ENCODE measurements around the gene LIN7B. TPM values are rescaled to one million over a fixed set of nuclear protein-coding genes. Genes with fewer than 3 reads are reported as not detected.
"Not testable (repeated sequence)": the region's sequence is repeated elsewhere in the genome, so short reads cannot be mapped to it uniquely, and the experiment has no call there.

The LIN7B gene
- total RNA-seq, 1 donor from 2014 or later = 7.8 TPM

- H3K4me3 Mint-ChIP-seq = peak overlapping the region; percentile 71
- peak; percentile 64 for DNase-seq (ENCODE audit: low spot score)
- H3K27ac Mint-ChIP-seq = peak overlapping the region; percentile 74
- peaks cover 49% of the 10 kb centered on the region for H3K4me1 Mint-ChIP-seq (ENCODE audit: low read depth)
- peaks cover 42% of the 10 kb centered on the region for H3K27me3 Mint-ChIP-seq (ENCODE audit: insufficient read depth)
- H3K9me3 Mint-ChIP-seq = no peaks in the 10 kb centered on the region
- intact Hi-C loops (cut with micrococcal nuclease) = loop anchor here (1.0 to 5.0 kb wide), 5 partner anchors 12 to 153 kb away; partner anchors contain the start of genes GYS1 and RUVBL2
- H3K36me3 Mint-ChIP-seq (ENCODE audit: low read depth) = peaks cover 3% of the 10 kb centered on the region
These were observed 31.6 kb downstream of the LIN7B start for GRCh38 chr19:49145573-49146407.

DNA sequence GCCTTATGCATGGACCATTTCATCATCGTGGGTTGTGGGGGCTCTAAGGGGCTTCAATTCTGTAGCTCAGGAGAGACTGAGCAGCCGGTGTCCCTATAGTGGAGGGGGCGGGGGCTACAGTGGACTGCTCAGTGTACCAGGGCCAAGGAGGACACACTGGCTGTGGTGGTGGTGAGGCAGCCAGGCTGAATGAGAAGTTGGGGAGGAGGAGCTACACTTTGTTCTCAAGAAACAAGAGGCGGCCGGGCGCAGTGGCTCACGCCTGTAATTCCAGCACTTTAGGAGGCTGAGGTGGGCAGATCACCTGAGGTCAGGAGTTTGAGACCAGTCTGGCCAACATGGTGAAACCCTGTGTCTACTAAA, 32.2 kb downstream of the LIN7B start:
- H3K27me3 Mint-ChIP-seq (ENCODE audit: insufficient read depth) = peaks cover 44% of the 10 kb centered on the region
- H3K9me3 Mint-ChIP-seq; DNase-seq (ENCODE audit: low spot score); H3K27ac Mint-ChIP-seq; H3K36me3 Mint-ChIP-seq (ENCODE audit: low read depth): not testable (repeated sequence)
- H3K4me3 Mint-ChIP-seq = peak overlapping the region; percentile 71
- intact Hi-C loops (cut with micrococcal nuclease) = loop anchor here (1.0 to 5.0 kb wide), 4 partner anchors 13 to 154 kb away; partner anchors contain the start of genes GYS1 and RUVBL2
- peaks cover 49% of the 10 kb centered on the region for H3K4me1 Mint-ChIP-seq (ENCODE audit: low read depth)

GRCh38 chr19:49148044-49148682, 34.0 kb downstream of the LIN7B start:
- intact Hi-C loops (cut with micrococcal nuclease) = loop anchor here (5.0 kb wide), 2 partner anchors 49 to 156 kb away; partner anchors contain the start of genes GYS1 and RUVBL2
- no peak overlapping the region for H3K27ac Mint-ChIP-seq
- peaks cover 51% of the 10 kb centered on the region for H3K27me3 Mint-ChIP-seq (ENCODE audit: insufficient read depth)
- H3K9me3 Mint-ChIP-seq = no peaks in the 10 kb centered on the region
- peaks cover 37% of the 10 kb centered on the region for H3K4me1 Mint-ChIP-seq (ENCODE audit: low read depth)
- no peak for DNase-seq (ENCODE audit: low spot score)
- H3K4me3 Mint-ChIP-seq = peak overlapping the region; percentile 69
- H3K36me3 Mint-ChIP-seq (ENCODE audit: low read depth) = no peaks in the 10 kb centered on the region

DNA sequence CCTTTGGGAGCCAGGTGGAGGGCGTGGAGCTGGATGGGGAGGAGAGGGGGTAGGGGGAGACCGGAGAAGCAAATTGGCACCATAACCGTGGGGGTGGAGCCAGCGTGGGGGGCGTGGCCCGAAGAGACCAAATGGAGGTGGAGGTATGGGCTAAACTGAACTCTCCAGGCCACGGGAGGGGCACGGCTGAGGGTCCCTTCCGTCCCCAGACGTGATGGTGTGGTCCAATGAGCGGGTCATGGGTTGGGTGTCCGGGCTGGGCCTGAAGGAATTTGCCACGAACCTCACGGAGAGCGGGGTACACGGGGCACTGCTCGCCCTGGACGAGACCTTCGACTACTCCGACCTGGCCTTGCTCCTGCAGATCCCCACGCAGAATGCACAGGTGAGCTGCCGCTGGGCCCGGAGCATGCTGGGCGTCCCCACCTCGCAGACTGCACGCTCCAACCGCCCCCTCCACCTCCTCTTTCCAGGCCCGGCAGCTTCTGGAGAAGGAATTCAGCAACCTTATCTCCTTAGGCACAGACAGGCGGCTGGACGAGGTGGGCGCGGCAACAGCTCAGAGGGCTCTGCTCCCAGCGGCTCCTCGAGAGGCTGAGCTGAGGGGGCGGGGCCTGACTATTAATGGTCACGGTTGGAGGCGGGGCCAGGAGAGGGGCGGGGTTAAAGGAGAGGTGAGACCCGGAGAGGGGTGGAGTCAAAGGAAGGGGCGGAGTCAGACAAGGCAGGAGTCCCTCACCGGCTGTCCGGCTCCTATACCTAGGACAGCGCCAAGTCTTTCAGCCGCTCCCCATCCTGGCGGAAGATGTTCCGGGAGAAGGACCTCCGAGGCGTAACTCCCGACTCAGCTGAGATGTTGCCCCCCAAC, 34.8 kb downstream of the LIN7B start:
- Mint-ChIP-seq H3K27me3 (ENCODE audit: insufficient read depth) (peaks cover 59% of the 10 kb centered on the region), H3K4me1 (ENCODE audit: low read depth) (peaks cover 35% of the 10 kb centered on the region), H3K27ac (no peak overlapping the region), H3K36me3 (ENCODE audit: low read depth) (no peaks in the 10 kb centered on the region), H3K9me3 (no peaks in the 10 kb centered on the region), H3K4me3 (peak overlapping the region; percentile 78)
- intact Hi-C loops (cut with micrococcal nuclease) = loop anchor here (1.0 to 5.0 kb wide), 3 partner anchors 21 to 157 kb away; partner anchors contain the start of genes GYS1 and RUVBL2
- peak; percentile 70 for DNase-seq (ENCODE audit: low spot score)

GRCh38 chr19:49149652-49150105, 35.5 kb downstream of the LIN7B start:
- no peaks in the 10 kb centered on the region for H3K36me3 Mint-ChIP-seq (ENCODE audit: low read depth)
- peaks cover 62% of the 10 kb centered on the region for H3K27me3 Mint-ChIP-seq (ENCODE audit: insufficient read depth)
- intact Hi-C loops (cut with micrococcal nuclease) = loop anchor here (1.0 to 5.0 kb wide), 4 partner anchors 21 to 157 kb away; partner anchors contain the start of genes C19orf73, GYS1, PPFIA3 and RUVBL2
- H3K27ac Mint-ChIP-seq = no peak overlapping the region
- H3K9me3 Mint-ChIP-seq = no peaks in the 10 kb centered on the region
- peaks cover 35% of the 10 kb centered on the region for H3K4me1 Mint-ChIP-seq (ENCODE audit: low read depth)
- no peak for DNase-seq (ENCODE audit: low spot score)
- peak overlapping the region; percentile 85 for H3K4me3 Mint-ChIP-seq

- H3K27me3 Mint-ChIP-seq (ENCODE audit: insufficient read depth) = peaks cover 66% of the 10 kb centered on the region
- peak; percentile 47 for DNase-seq (ENCODE audit: low spot score)
- H3K4me1 Mint-ChIP-seq (ENCODE audit: low read depth) = peaks cover 32% of the 10 kb centered on the region
- no peaks in the 10 kb centered on the region for H3K36me3 Mint-ChIP-seq (ENCODE audit: low read depth)
- H3K27ac Mint-ChIP-seq = peak overlapping the region; percentile 23
- no peaks in the 10 kb centered on the region for H3K9me3 Mint-ChIP-seq
- intact Hi-C loops (cut with micrococcal nuclease) = loop anchor here (2.0 kb wide), 1 partner anchor 32 kb away; the partner anchor contains the start of genes C19orf73 and PPFIA3
- peak overlapping the region; percentile 85 for H3K4me3 Mint-ChIP-seq
These were observed 36.2 kb downstream of the LIN7B start for GRCh38 chr19:49150106-49150943.

- Mint-ChIP-seq H3K36me3 (ENCODE audit: low read depth) (no peaks in the 10 kb centered on the region), H3K27ac (no peak overlapping the region), H3K9me3 (no peaks in the 10 kb centered on the region), H3K4me3 (peak overlapping the region; percentile 75), H3K4me1 (ENCODE audit: low read depth) (peaks cover 26% of the 10 kb centered on the region), H3K27me3 (ENCODE audit: insufficient read depth) (peaks cover 68% of the 10 kb centered on the region)
- intact Hi-C loops (cut with micrococcal nuclease) = loop anchor here (2.0 kb wide), 1 partner anchor 32 kb away; the partner anchor contains the start of genes C19orf73 and PPFIA3
- no peak for DNase-seq (ENCODE audit: low spot score)
These were observed 36.7 kb downstream of the LIN7B start for GRCh38 chr19:49150944-49151243.

- Mint-ChIP-seq H3K9me3 (no peaks in the 10 kb centered on the region), H3K27ac (no peak overlapping the region), H3K36me3 (ENCODE audit: low read depth) (no peaks in the 10 kb centered on the region), H3K4me1 (ENCODE audit: low read depth) (peaks cover 20% of the 10 kb centered on the region), H3K27me3 (ENCODE audit: insufficient read depth) (peaks cover 69% of the 10 kb centered on the region), H3K4me3 (peak overlapping the region; percentile 75)
- DNase-seq (ENCODE audit: low spot score) = no peak
- intact Hi-C loops (cut with micrococcal nuclease) = loop anchor here (2.0 kb wide), 1 partner anchor 33 kb away; the partner anchor contains the start of genes C19orf73 and PPFIA3
These were observed 37.3 kb downstream of the LIN7B start for GRCh38 chr19:49151267-49152118.

- no peaks in the 10 kb centered on the region for H3K36me3 Mint-ChIP-seq (ENCODE audit: low read depth)
- H3K27ac Mint-ChIP-seq = no peak overlapping the region
- intact Hi-C loops (cut with micrococcal nuclease) = no loop called here
- H3K4me1 Mint-ChIP-seq (ENCODE audit: low read depth) = peaks cover 20% of the 10 kb centered on the region
- H3K4me3 Mint-ChIP-seq = no peak overlapping the region
- no peak for DNase-seq (ENCODE audit: low spot score)
- no peaks in the 10 kb centered on the region for H3K9me3 Mint-ChIP-seq
- H3K27me3 Mint-ChIP-seq (ENCODE audit: insufficient read depth) = peaks cover 65% of the 10 kb centered on the region
These were observed 38.0 kb downstream of the LIN7B start for GRCh38 chr19:49152119-49152550.

- peak overlapping the region; percentile 31 for H3K4me3 Mint-ChIP-seq
- H3K27me3 Mint-ChIP-seq (ENCODE audit: insufficient read depth) = peaks cover 64% of the 10 kb centered on the region
- H3K27ac Mint-ChIP-seq = no peak overlapping the region
- H3K9me3 Mint-ChIP-seq = no peaks in the 10 kb centered on the region
- intact Hi-C loops (cut with micrococcal nuclease) = no loop called here
- H3K36me3 Mint-ChIP-seq (ENCODE audit: low read depth) = no peaks in the 10 kb centered on the region
- peaks cover 22% of the 10 kb centered on the region for H3K4me1 Mint-ChIP-seq (ENCODE audit: low read depth)
- DNase-seq (ENCODE audit: low spot score) = no peak
These were observed 39.1 kb downstream of the LIN7B start for GRCh38 chr19:49153167-49153809.

DNA sequence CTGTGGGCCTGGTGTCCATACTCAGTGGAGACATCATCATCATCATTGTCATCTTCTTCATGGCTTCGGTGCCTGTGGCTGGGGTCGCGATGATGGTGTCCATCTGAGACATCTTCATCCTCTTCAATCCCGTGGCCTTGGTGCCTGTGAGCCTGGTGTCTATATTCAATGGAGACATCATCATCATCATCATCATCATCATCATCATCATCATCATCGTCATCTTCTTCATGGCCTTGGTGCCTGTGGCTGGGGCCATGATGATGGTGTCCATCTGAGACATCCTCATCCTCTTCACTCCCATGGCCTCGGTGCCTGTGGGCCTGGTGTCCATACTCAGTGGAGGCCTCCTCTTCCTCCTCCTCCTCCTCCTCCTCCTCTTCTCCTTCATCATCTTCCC, 40.1 kb downstream of the LIN7B start:
- intact Hi-C loops (cut with micrococcal nuclease) = no loop called here
- H3K9me3 Mint-ChIP-seq = no peaks in the 10 kb centered on the region

More for the DNA sequence above, 40.1 kb downstream of the LIN7B start:
- Mint-ChIP-seq H3K27ac (no peak overlapping the region), H3K27me3 (ENCODE audit: insufficient read depth) (peaks cover 61% of the 10 kb centered on the region), H3K36me3 (ENCODE audit: low read depth) (no peaks in the 10 kb centered on the region), H3K4me1 (ENCODE audit: low read depth) (peaks cover 19% of the 10 kb centered on the region), H3K4me3 (peak overlapping the region; percentile 4)
- no peak for DNase-seq (ENCODE audit: low spot score)

All from activated T-helper 1 cell treated with anti-CD3 and anti-CD28 coated beads, Interleukin-12 subunit alpha, Interleukin-12 subunit beta, Interleukin-2, Interleukin-4 antibody, amounts not matched to agents 30 ng/mL and 10 ng/mL and 1 ng/mL, durations not matched to agents 14 hours and 24 hours and 36 hours (primary cell).